ENCODE data around the gene SEC31A. TPM values are rescaled to one million over a fixed set of nuclear protein-coding genes. Genes with fewer than 3 reads are reported as not detected.

The SEC31A gene
- total RNA-seq, 2 donors from 2014 or later, result 287 to 309 TPM

GRCh38 chr4:82780170-82780751 lies 110.7 kb downstream of the SEC31A start:
- DNase-seq (ENCODE audit: low spot score), result peak; percentile 25
- intact Hi-C loops (cut with DNase I), result no loop called here

DNA sequence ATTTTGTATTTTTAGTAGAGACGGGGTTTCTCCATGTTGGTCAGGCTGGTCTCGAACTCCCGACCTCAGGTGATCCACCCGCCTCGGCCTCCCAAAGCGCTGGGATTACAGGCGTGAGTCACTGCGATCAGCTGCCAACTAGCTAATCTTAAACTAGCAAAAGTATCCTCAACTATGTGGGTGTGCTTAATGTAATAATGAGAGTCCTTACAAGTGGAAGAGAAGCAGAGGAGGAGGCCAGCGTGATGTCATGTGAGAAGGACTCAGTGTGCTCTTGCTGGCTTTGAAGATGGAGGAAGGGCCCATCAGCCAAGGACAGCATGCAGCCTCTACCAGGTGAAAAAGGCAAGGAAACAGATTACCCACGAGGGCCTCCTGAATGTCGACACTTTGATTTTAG lies 111.9 kb downstream of the SEC31A start:
- peak; percentile 28 for DNase-seq (ENCODE audit: low spot score)
- intact Hi-C loops (cut with DNase I), result no loop called here

- DNase-seq (ENCODE audit: low spot score), result peak; percentile 34
- intact Hi-C loops (cut with DNase I), result no loop called here
Measured at GRCh38 chr4:82777857-82778525, 113.0 kb downstream of the SEC31A start.

DNA sequence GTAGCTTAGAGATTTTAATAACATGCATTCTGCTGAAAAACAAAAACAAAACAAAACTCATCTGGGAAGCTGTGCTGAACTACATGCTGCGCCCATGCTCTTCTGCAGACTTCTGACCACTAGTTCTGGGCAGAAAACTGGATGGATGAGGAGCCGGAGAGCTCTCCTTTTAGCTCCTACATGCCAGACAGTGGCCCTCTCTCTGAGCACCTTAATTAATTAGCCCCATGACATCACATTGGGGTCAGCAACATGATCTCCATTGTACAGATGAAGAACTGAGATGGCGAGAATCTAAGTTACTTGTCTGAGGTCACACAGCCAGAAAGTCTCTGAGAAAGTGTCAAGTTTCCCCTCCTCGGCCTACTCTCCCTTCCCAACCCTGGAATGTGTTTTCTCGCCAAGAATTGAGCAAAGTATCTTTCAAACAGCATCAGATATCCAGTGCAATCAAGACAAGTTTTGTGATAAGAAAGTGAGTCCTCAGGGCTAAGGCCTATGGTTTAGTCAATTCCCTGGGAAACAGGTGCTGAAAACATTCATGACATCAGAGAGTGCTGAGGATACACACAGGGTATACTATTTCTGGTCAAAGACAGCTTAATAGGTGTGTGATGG lies 113.9 kb downstream of the SEC31A start:
- intact Hi-C loops (cut with DNase I), result no loop called here
- DNase-seq (ENCODE audit: low spot score), result no peak

DNA sequence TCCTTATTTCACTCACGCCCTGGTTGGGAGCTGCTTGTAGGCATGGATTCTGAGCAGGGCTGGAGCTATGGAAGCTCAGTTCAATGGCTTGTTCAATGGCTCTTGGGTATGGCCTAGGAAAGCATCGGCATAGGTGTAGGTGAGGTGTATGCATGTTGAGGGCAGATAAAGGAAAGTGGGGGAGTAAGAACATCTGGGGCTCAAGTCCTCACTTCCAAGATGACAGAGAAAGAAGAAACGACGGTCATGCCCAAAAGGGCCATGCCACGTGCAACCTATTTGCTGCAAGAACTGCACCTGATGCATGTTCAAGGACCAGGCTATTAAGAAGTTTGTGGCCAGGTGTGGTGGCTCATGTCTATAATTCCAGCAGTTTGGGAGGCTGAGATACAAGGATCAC lies 115.7 kb downstream of the SEC31A start:
- no peak for DNase-seq (ENCODE audit: low spot score)
- intact Hi-C loops (cut with DNase I), result no loop called here

DNA sequence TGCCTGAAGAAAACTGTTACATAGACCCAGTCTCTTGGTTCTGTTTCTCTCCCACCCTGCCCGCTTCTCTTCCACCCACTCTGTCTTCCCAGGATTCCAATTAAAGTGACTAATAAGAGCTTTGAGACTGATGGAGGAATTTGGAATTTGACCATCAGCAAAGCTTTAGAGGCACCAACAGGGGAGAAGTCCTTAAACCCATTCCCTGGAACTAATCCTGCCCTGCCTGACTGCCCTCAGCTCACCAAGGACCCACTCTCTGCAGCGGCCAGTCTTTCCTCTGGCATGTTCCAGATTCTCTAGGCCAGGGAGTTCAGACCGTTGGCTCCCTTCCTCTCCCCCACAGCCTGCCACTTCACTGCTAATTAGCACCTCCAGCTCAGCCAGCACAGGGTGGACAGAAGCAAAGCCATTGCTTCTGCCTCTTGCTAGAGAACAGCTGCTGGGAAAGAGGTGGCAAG lies 116.2 kb downstream of the SEC31A start:
- intact Hi-C loops (cut with DNase I), result no loop called here

GRCh38 chr4:82773057-82773456 lies 117.9 kb downstream of the SEC31A start:
- intact Hi-C loops (cut with DNase I), result no loop called here
- no peak for DNase-seq (ENCODE audit: low spot score)

More for the DNA sequence above, 116.2 kb downstream of the SEC31A start:
- DNase-seq (ENCODE audit: low spot score), result no peak

DNA sequence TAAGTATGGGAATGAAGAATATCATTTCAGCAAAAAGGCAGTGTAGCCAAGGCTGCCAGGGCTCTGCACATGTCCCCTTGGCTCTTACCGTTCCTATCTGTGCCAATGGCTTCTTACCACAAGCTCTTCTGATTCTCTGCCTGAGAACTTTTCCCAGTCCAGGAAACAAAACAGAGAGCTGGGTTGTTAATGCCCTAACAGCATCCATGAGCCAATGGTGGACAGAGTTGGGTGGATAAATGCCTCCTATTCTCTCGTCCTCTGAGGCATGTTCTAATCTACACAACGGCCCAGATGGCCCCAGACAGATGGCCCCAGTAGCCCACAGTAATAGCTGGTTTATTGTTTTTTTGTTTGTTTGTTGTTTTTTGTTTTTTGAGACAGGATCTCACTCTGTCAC lies 120.3 kb downstream of the SEC31A start:
- intact Hi-C loops (cut with DNase I), result no loop called here
- DNase-seq (ENCODE audit: low spot score), result no peak

Other genes with a start within 250 kb of the SEC31A start
- 10 to 100 TPM; 11.9 to 16.7 TPM for gene SCD5, start 92.4 kb downstream of the SEC31A start, total RNA-seq
- gene THAP9, start 9.6 kb upstream of the SEC31A start, total RNA-seq, result 1 to 10 TPM; 2.9 to 4.4 TPM
- gene LIN54, start 119.7 kb upstream of the SEC31A start, total RNA-seq, result 1 to 10 TPM; 8.3 to 9.0 TPM
- 10 to 100 TPM; 36.2 to 39.5 TPM for gene COPS4, start 144.0 kb upstream of the SEC31A start, total RNA-seq
- gene PLAC8, start 223.6 kb upstream of the SEC31A start, total RNA-seq, result 1 to 10 TPM; 3.8 to 4.6 TPM